NCI-H526 treated with DMSO at 0.1 percent for 48 hours (cell line): ENCODE measurements around the gene ZNF18.

Experiments used
- DNase-seq: peaks from one replicate; lab custom pipeline; 2025; lab: John Stamatoyannopoulos, UW

ZNF18 gene

GRCh38 chr17:11997147-11997971 lies at the start of gene ZNF18:
ZNF18 (minus strand) TSS chr17:11997475; CDS start chr17:11992829, 4,646 bp downstream.
- peak; percentile 46 for DNase-seq

- DNase-seq, result no peak
Observed at GRCh38 chr17:12046786-12047185, 49.5 kb upstream of the ZNF18 start.

- no peak for DNase-seq
Observed at GRCh38 chr17:12043702-12044101, 46.4 kb upstream of the ZNF18 start.

DNA sequence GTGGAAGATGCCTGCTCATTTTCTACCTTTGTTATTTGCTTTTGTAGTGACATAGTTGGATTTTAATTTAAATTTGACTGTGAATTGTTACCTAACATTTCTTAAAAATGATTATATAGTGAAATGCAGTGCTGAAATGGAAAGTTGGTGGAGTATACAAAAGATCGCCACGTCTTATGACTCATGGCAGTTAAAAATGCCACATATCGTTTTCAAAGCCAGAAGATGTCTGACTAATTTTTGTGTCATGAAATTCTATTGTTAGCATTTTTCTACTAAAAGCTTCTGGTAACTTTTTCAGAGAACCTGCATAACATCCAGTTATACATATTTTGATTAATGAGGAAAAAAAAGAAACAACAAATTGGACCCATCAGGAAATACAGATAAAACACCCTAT lies 44.0 kb upstream of the ZNF18 start:
- DNase-seq, result no peak

GRCh38 chr17:12040478-12040877 lies 43.2 kb upstream of the ZNF18 start:
- DNase-seq, result no peak

DNA sequence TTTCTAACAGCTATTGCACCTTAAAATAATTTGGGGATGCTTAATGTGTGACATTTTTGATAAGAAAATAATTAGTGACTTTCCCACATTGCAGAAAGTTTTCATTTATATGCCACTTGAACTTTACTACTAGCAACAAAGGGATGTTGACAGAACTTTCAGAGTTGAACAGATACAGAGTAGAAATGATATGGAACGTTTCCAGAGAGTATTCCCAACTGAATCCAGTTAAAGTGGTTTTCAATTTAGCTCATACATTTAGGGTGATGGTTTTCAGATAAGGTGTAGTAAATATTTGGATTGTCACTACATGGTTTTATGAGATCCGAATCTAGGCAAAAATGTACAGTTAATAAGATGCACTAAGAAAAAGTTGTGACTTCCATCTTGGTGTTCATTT lies 40.7 kb upstream of the ZNF18 start:
- no peak for DNase-seq

GRCh38 chr17:12035673-12036072 lies 38.4 kb upstream of the ZNF18 start:
- no peak for DNase-seq

GRCh38 chr17:12034538-12034937 lies 37.3 kb upstream of the ZNF18 start:
- no peak for DNase-seq

GRCh38 chr17:12028611-12029010 lies 31.3 kb upstream of the ZNF18 start:
- DNase-seq, result no peak

GRCh38 chr17:12027658-12028057 lies 30.4 kb upstream of the ZNF18 start:
- no peak for DNase-seq

DNA sequence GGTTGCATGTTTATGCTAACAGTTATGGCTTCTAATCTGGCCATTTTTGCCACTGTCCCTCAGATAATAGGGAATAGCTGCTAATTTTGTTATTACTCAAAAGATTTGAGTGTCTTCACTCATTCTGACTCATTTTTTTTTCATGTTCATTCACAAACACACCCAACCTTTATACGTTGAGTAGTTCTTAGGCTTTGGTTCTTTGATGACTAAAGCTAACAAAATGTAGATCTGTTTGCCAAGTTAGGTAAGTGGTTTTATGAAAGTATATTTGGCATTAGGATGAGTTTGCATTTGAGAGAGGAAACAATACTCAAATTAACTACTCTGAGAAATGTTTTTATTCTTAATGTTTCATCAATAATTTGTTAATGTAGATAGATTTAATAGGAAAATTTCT lies 27.1 kb upstream of the ZNF18 start:
- no peak for DNase-seq

DNA sequence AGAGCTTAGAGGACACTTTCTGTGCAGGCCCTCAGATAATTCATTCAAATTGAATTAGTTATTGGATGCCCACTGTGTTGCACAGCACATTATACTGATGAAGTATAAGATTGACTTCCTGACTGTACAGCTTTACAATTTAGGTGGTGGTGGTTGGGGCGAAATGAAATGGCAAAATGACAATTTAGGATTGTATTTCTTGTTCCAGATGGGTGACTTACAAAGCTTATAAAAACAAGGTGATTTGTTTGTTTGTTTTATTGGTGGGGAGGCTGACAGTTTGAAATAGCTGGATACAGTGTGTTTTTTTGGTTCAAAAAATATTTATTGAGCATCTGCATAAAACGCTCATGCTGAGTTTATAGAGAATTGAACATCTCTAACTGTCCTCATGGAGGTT lies 25.0 kb upstream of the ZNF18 start:
- DNase-seq, result no peak

DNA sequence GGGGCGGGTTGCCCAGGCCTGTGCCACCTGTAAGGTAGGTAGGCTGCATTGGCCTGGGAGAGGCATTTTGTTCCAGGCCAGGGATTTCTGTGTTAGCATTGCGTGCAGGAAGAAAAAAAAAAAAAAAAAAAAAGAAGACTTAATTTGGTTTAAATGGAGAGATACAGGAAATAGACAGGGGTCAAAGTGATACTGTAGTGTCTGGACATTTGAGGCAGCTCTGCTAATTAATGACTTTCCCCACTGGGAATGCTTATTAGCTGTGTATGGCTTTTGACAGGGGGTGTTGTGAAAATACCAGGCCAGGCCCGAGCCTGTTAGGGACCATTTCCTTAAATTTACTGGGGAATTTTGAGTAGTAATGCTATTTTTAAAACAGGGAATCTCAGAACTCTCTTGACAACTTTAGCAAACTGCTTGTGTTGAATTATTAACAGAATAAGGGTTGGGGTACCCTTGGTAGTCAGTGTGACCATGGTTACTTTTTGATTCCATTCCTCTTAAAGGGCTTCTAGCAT lies 24.4 kb upstream of the ZNF18 start:
- DNase-seq, result no peak

GRCh38 chr17:12020642-12021622 lies 23.7 kb upstream of the ZNF18 start, which contains the start of gene MAP2K4:
MAP2K4 (plus strand) TSS chr17:12020877; CDS start chr17:12020887, 10 bp downstream.
- peak; percentile 33 for DNase-seq

DNA sequence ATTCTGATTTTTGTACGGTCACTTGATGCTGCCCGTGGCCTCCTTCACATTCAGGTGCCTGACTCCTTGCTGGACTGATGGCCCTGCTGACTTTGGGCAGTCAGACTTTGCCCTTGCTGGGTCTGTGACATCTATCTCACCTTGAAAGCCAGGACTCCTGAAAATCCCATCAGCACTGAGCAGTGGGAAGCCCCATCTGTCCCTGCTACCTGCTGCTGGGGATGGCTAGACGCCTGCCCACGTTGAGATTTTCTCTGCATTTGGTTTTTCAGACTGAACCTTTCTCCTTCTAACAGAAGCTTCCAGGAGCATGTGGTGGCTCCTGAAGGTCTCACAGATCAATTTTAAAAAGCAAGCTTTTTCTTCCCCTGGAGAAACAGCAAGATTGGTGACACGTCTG lies 10.2 kb upstream of the ZNF18 start:
- no peak for DNase-seq

DNA sequence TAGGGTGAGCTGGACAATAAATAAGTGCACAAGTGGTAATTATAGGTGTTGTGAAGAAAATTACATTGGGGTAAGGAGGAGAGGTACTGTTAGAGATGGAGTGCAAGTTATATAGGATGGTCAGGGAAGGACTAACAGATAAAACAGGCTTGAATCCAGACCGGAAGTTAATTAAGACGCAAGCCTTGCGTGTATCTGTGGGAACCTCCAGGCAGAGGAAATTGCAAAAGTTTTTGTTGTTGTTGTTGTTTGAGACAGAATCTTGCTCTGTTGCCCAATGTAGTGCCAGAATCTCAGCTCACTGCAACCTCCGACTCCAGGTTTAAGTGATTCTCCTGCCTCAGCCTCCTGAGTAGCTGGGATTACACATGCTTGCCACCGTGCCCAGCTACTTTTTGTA lies 2.4 kb upstream of the ZNF18 start:
- no peak for DNase-seq

DNA sequence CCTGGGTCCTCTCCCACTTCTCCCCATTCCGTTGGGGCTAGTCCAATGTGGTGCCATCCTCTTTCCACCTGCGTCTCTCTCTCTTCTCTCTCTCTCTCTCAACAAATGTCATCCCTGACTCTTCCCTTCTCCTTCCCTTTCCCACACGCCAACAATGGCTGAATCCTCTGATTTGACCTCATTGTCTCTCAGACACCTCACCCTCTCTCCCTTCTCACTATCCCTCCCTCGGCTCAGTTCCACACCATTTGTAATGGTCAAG lies 628 bp upstream of the ZNF18 start:
- DNase-seq, result no peak

- peak; percentile 31 for DNase-seq
Observed at GRCh38 chr17:11996722-11997146, 541 bp downstream of the ZNF18 start.

DNA sequence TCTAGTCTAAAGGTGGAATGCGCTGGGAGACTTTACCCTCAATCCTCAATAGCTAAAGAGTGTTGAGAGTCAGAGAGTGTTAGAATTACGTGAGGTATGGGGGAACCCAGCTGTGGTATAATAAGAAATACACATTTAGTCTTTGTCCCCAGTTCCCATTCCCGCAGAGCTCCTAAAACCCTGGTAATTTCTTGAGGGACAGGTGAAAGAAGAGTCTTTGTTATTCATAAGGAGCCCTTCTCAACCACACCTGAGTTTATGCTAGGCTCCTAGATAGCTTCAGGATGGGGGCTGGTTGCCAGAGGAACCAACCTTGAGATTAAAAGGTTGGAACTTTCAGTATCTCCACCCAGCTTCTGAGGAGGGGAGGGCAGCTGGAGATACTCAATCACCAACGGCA lies 5.8 kb downstream of the ZNF18 start:
- DNase-seq, result no peak

DNA sequence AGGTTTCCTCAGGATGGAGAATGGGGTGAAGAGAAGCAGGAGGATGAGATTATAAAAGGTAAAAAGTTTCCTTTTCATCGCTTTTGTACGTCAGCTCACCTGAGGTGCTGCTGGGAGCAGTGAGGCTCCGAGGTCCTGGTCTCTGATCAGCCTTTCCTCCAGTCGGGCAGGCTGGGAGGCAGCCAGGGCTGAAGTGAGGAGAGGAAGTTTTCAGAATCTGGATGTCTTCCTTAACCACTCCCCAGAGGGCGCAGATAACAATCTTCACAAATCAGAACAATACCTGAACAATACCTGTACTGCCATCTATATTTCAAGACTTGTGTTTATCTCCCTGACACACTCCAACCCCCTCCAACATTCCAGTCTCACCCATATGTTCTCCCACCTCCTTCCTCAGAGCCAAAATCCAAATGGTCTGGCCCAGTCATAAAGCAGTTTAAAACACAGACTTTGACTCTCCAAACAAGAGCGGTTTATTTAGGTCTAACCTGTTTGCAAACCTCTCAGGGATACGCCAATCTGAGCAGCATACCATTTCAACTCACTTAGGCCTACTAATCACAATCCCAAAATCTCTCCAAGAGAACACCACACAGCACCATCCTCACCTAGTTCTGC lies 6.8 kb downstream of the ZNF18 start:
- DNase-seq, result no peak

GRCh38 chr17:11986942-11987329 lies 10.3 kb downstream of the ZNF18 start:
- no peak for DNase-seq

GRCh38 chr17:11986179-11986941 lies 10.9 kb downstream of the ZNF18 start:
- DNase-seq, result no peak
